HCT116 (cell line): ENCODE measurements around the gene ADARB2. TPM values are rescaled to one million over a fixed set of nuclear protein-coding genes. Genes with fewer than 3 reads are reported as not detected.

Source experiments
- ATAC-seq: fragments of 200-7000 bp; cut with Tn5 transposase; 2 replicates; pipeline ENCODE4 v1.9.1; 2020; ENCODE audit warnings: mild to moderate bottlenecking, moderate library complexity
- BruUV-seq: library from RNA; stranded (reverse); fragments of 400-500 nt; replicated peaks from 2 replicates; lab custom pipeline; 2021; lab: Mats Ljungman, UMichigan
- CTCF ChIA-PET: fragments of 300-600 bp; sonication (Branson Sonifier 250); formaldehyde crosslinking; loops from one replicate; lab custom pipeline; 2021; ENCODE audit warnings: antibody characterized with exemption; lab: Charles Lee
- POLR2A ChIA-PET: fragments of 300-600, 350-600 bp; sonication (Branson Sonifier 250); formaldehyde crosslinking; loops from one replicate; lab custom pipeline; 2021; ENCODE audit warnings: antibody characterized with exemption; lab: Charles Lee
- RAD21 ChIA-PET, 2 experiments: fragments of 300-600 bp; sonication (Branson Sonifier 250); formaldehyde crosslinking; loops; one replicate each; lab custom pipeline; 2023; ENCODE audit warnings: low total read pairs in 2 of 2; ENCODE audit not compliant: uncharacterized antibody in 2 of 2, unreplicated experiment in 2 of 2, low non-redundant PET in 1 of 2; lab: Charles Lee
- DNase-seq: peaks from one replicate; pipeline ENCODE4 v3.0.0-alpha.2; 2010; ENCODE audit warnings: low read depth, low spot score
- H2AFZ ChIP-seq: fragments of 200-600 bp; shearing (Covaris generic), sonication (generic); 2 replicates; pipeline ENCODE4 v1.6.1; 2017; ENCODE audit warnings: low read depth, mixed run types, mixed read lengths, antibody characterized with exemption, low read length; ENCODE audit not compliant: poor library complexity, severe bottlenecking
- H3K27ac ChIP-seq: 2 replicates; pipeline ENCODE4 v1.5.1; 2012; ENCODE audit warnings: low read depth, low read length
- H3K27me3 ChIP-seq: fragments of 200-600 bp; sonication (generic); 2 replicates; pipeline ENCODE4 v1.6.1; 2016; ENCODE audit warnings: mixed run types, low read length, mixed read lengths; ENCODE audit not compliant: insufficient read depth
- H3K36me3 ChIP-seq, 2 experiments: fragments of 200-500 bp in 1 of 2; fragments of 200-600 bp in 1 of 2; sonication (Bioruptor generic) in 1 of 2; sonication (generic) in 1 of 2; 2 replicates each; pipeline versions ENCODE4 v1.5.1 to v1.6.1; 2014 to 2016; ENCODE audit warnings: low read length in 2 of 2, inconsistent platforms in 1 of 2, mixed read lengths in 1 of 2, mixed run types in 1 of 2; ENCODE audit not compliant: insufficient read depth in 2 of 2, control insufficient read depth in 1 of 2
- H3K4me1 ChIP-seq, 2 experiments: fragments of 200-600 bp in 1 of 2; sonication (generic) in 1 of 2; 2 replicates each; pipeline versions ENCODE4 v1.5.1 to v1.6.1; 2012 to 2017; ENCODE audit warnings: low read length in 2 of 2, inconsistent platforms in 1 of 2, mild to moderate bottlenecking in 1 of 2, mixed read lengths in 1 of 2, mixed run types in 1 of 2, moderate library complexity in 1 of 2; ENCODE audit not compliant: insufficient read depth in 2 of 2, control insufficient read depth in 1 of 2
- H3K4me2 ChIP-seq: fragments of 200-600 bp; sonication (generic); 2 replicates; pipeline ENCODE4 v1.6.1; 2017; ENCODE audit warnings: mixed run types, low read length, mixed read lengths
- H3K4me3 ChIP-seq, 2 experiments: fragments of 200-600 bp in 1 of 2; sonication (generic) in 1 of 2; replicated peaks in 1 of 2; 2 replicates each; pipeline ENCODE4 v1.5.1; 2011 to 2016; ENCODE audit warnings: low read length in 2 of 2, control low read depth in 1 of 2, low read depth in 1 of 2, mild to moderate bottlenecking in 1 of 2, mixed read lengths in 1 of 2, mixed run types in 1 of 2
- H3K79me2 ChIP-seq: fragments of 200-600 bp; sonication (generic); 2 replicates; pipeline ENCODE4 v1.6.1; 2017; ENCODE audit warnings: mild to moderate bottlenecking, mixed run types, low read length, moderate library complexity, mixed read lengths; ENCODE audit not compliant: insufficient read depth
- H3K9ac ChIP-seq: fragments of 200-600 bp; sonication (generic); 2 replicates; pipeline ENCODE4 v1.6.1; 2016; ENCODE audit warnings: low read length, mixed read lengths
- H3K9me2 ChIP-seq: fragments of 200-600 bp; sonication (generic), shearing (Covaris generic); 2 replicates; pipeline ENCODE4 v1.6.1; 2017; ENCODE audit warnings: mixed run types, mild to moderate bottlenecking, moderate library complexity; ENCODE audit not compliant: insufficient read depth
- H3K9me3 ChIP-seq, 2 experiments: fragments of 200-500 bp in 1 of 2; fragments of 200-600 bp in 1 of 2; sonication (Bioruptor generic) in 1 of 2; sonication (generic) in 1 of 2; 2 replicates each; pipeline ENCODE4 v1.6.1; 2014 to 2017; ENCODE audit warnings: low read length in 2 of 2, mixed read lengths in 2 of 2, inconsistent platforms in 1 of 2, low read depth in 1 of 2, mild to moderate bottlenecking in 1 of 2, mixed run types in 1 of 2, moderate library complexity in 1 of 2; ENCODE audit not compliant: control insufficient read depth in 1 of 2, insufficient read depth in 1 of 2
- H4K20me1 ChIP-seq: fragments of 200-600 bp; sonication (generic), shearing (Covaris generic); 2 replicates; pipeline ENCODE4 v1.6.1; 2017; ENCODE audit warnings: mixed run types, mild to moderate bottlenecking, moderate library complexity; ENCODE audit not compliant: insufficient read depth
- ATF3 ChIP-seq: IDR thresholded peaks from 2 replicates; pipeline ENCODE4 v1.6.1; 2012
- CBX3 ChIP-seq: IDR thresholded peaks from 2 replicates; pipeline ENCODE4 v1.6.1; 2012; ENCODE audit warnings: low read depth
- CEBPB ChIP-seq: IDR thresholded peaks from 2 replicates; pipeline ENCODE4 v1.6.1; 2012; ENCODE audit warnings: low read depth
- ELF1 ChIP-seq: IDR thresholded peaks from 2 replicates; pipeline ENCODE4 v1.6.1; 2012; ENCODE audit warnings: low read depth, borderline replicate concordance
- EZH2 ChIP-seq: fragments of 200-600 bp; sonication (generic); IDR thresholded peaks from 2 replicates; pipeline ENCODE4 v1.6.1; 2017; ENCODE audit warnings: antibody characterized with exemption, mixed run types
- EZH2phosphoT487 ChIP-seq: fragments of 200-600 bp; IDR thresholded peaks from 2 replicates; pipeline ENCODE4 v1.6.1; 2018; ENCODE audit warnings: antibody characterized with exemption, borderline replicate concordance
- FOSL1 ChIP-seq: IDR thresholded peaks from 2 replicates; pipeline ENCODE4 v1.6.1; 2012; ENCODE audit warnings: low read depth
- MAX ChIP-seq: IDR thresholded peaks from 2 replicates; pipeline ENCODE4 v1.6.1; 2012
- POLR2A ChIP-seq: IDR thresholded peaks from 2 replicates; pipeline ENCODE4 v1.7.0; 2011; ENCODE audit warnings: borderline replicate concordance; ENCODE audit not compliant: insufficient read depth, insufficient read length; ENCODE audit errors: extremely low read depth
- POLR2AphosphoS5 ChIP-seq: IDR thresholded peaks from 2 replicates; pipeline ENCODE4 v1.6.1; 2011; ENCODE audit warnings: mild to moderate bottlenecking, low read depth, low read length, moderate library complexity
- RAD21 ChIP-seq: IDR thresholded peaks from 2 replicates; pipeline ENCODE4 v1.6.1; 2012; ENCODE audit warnings: low read depth, mild to moderate bottlenecking
- REST ChIP-seq: IDR thresholded peaks from 2 replicates; pipeline ENCODE4 v1.6.1; 2012; ENCODE audit warnings: low read depth
- SIN3A ChIP-seq: IDR thresholded peaks from 2 replicates; pipeline ENCODE4 v1.6.1; 2012; ENCODE audit warnings: low read depth
- SP1 ChIP-seq: IDR thresholded peaks from 2 replicates; pipeline ENCODE4 v1.6.1; 2012; ENCODE audit warnings: low read depth
- SRF ChIP-seq: IDR thresholded peaks from 2 replicates; pipeline ENCODE4 v1.6.1; 2012; ENCODE audit warnings: low read depth
- TCF7L2 ChIP-seq: IDR thresholded peaks from 2 replicates; pipeline ENCODE4 v1.7.0; 2011; ENCODE audit warnings: borderline replicate concordance, inconsistent platforms; ENCODE audit not compliant: insufficient read depth, insufficient read length; ENCODE audit errors: extremely low read depth
- YY1 ChIP-seq: IDR thresholded peaks from 2 replicates; pipeline ENCODE4 v1.6.1; 2011; ENCODE audit warnings: low read length, low read depth, moderate library complexity, mild to moderate bottlenecking; ENCODE audit not compliant: insufficient replicate concordance; ENCODE audit errors: extremely low read depth
- ZBTB33 ChIP-seq: IDR thresholded peaks from 2 replicates; pipeline ENCODE4 v1.6.1; 2011; ENCODE audit warnings: mild to moderate bottlenecking, low read length, moderate library complexity; ENCODE audit not compliant: insufficient replicate concordance; ENCODE audit errors: extremely low read depth
- ZFX ChIP-seq: fragments of 450-650 bp; IDR thresholded peaks from 2 replicates; pipeline ENCODE4 v1.6.1; 2017
- ZNF274 ChIP-seq: fragments of 200-500 bp; sonication (Bioruptor generic); IDR thresholded peaks from 2 replicates; pipeline ENCODE4 v1.6.1; 2014; ENCODE audit warnings: mild to moderate bottlenecking, low read depth, low read length, inconsistent platforms
- intact Hi-C: fragments of 100-400 bp; cut with micrococcal nuclease; formaldehyde crosslinking; loops from 2 replicates; pipeline ENCODE4 v1.10.0; 2022
- total RNA-seq: library from RNA; stranded (reverse); gene quantifications from one replicate; pipeline ENCODE4 v1.2.1, GENCODE V29; 2021; ENCODE audit not compliant: unreplicated experiment

The ADARB2 gene
- total RNA-seq, 1 experiment from 2014 or later, result not detected

- no peak overlapping the region for H2AFZ ChIP-seq
- no TSS peak for BruUV-seq
- no peaks in the 10 kb centered on the region for H3K9me2 ChIP-seq
- no peak overlapping the region for H3K4me3 ChIP-seq
- H4K20me1 ChIP-seq, result no peaks in the 10 kb centered on the region
- intact Hi-C loops, result no loop called here
- H3K36me3 ChIP-seq, result no peaks in the 10 kb centered on the region
- H3K4me1 ChIP-seq, result no peaks in the 10 kb centered on the region
- H3K9me3 ChIP-seq, result no peaks in the 10 kb centered on the region
- ChIA-PET CTCF (no interaction called here), RAD21 (no interaction called here), POLR2A (no interaction called here)
- TF ChIP-seq SRF, result no peak
- TF ChIP-seq CEBPB, result no peak
- no peak for TF ChIP-seq ATF3
- no peak for TF ChIP-seq CBX3
- no peak for TF ChIP-seq YY1
- TF ChIP-seq MAX, result no peak
- TF ChIP-seq ELF1, result no peak
- no peak for TF ChIP-seq REST
- TF ChIP-seq POLR2AphosphoS5, result no peak
- TF ChIP-seq SP1, result no peak
- TF ChIP-seq FOSL1, result no peak
- no peak for TF ChIP-seq ZFX
- TF ChIP-seq TCF7L2, result no peak
- no peak for TF ChIP-seq RAD21
- no peak for TF ChIP-seq SIN3A
- no peak for TF ChIP-seq POLR2A
- no peak for TF ChIP-seq ZBTB33
- TF ChIP-seq EZH2, result no peak
- TF ChIP-seq EZH2phosphoT487, result no peak
- TF ChIP-seq ZNF274, result no peak
- H3K9ac ChIP-seq, result no peak overlapping the region
- no peak for ATAC-seq
- no peak overlapping the region for H3K27ac ChIP-seq
- no peaks in the 10 kb centered on the region for H3K79me2 ChIP-seq
- H3K4me2 ChIP-seq, result no peak overlapping the region
- H3K27me3 ChIP-seq, result peaks cover 25% of the 10 kb centered on the region; the same call in 1 of the 2 replicates
- DNase-seq, result no peak
Observed at GRCh38 chr10:1210667-1211066, 526.7 kb downstream of the ADARB2 start.
